ENCODE measurements around the gene SGK1. TPM values are rescaled to one million over a fixed set of nuclear protein-coding genes. Genes with fewer than 3 reads are reported as not detected.

SGK1 gene
- total and polyA plus RNA-seq, 2 donors from 2014 or later = 142 to 324 TPM

GRCh38 chr6:134310817-134311216 lies 7.1 kb downstream of the SGK1 start:
- Histone ChIP-seq H3K36me3 (ENCODE audit: control insufficient read depth in 2 of 3, insufficient read depth in 3 of 3, low read length in 3 of 3) (no peaks in the 10 kb centered on the region), H3K27me3 (ENCODE audit: control insufficient read depth, insufficient read depth, low read length) (no peaks in the 10 kb centered on the region), H3K9ac (ENCODE audit: low read length in 3 of 3) (no peak overlapping the region), H3K4me1 (ENCODE audit: control insufficient read depth in 2 of 3, insufficient read depth in 2 of 3, low read depth in 1 of 3, low read length in 3 of 3) (no peaks in the 10 kb centered on the region), H3K4me3 (ENCODE audit: low read length in 3 of 3) (no peak overlapping the region), H3K9me3 (ENCODE audit: control insufficient read depth in 2 of 3, insufficient read depth in 1 of 3, low read length in 3 of 3) (no peaks in the 10 kb centered on the region), H3K27ac (ENCODE audit: low read depth in 2 of 2, low read length in 2 of 2) (no peak overlapping the region)
- no peak for DNase-seq
- TF ChIP-seq CTCF (IDR thresholded peaks at IDR 0.05; ENCODE audit: borderline replicate concordance, extremely low read depth, insufficient read depth) = no peak
- no peak for FAIRE-seq
- intact Hi-C loops (cut with DNase I) = no loop called here

- H3K36me3 ChIP-seq (ENCODE audit: control insufficient read depth in 2 of 3, insufficient read depth in 3 of 3, low read length in 3 of 3) = no peaks in the 10 kb centered on the region
- DNase-seq (no peak), FAIRE-seq (no peak)
- H3K4me1 ChIP-seq (ENCODE audit: control insufficient read depth in 2 of 3, insufficient read depth in 2 of 3, low read depth in 1 of 3, low read length in 3 of 3) = no peaks in the 10 kb centered on the region
- TF ChIP-seq CTCF (IDR thresholded peaks at IDR 0.05; ENCODE audit: borderline replicate concordance, extremely low read depth, insufficient read depth) = no peak
- no peaks in the 10 kb centered on the region for H3K9me3 ChIP-seq (ENCODE audit: control insufficient read depth in 2 of 3, insufficient read depth in 1 of 3, low read length in 3 of 3)
- intact Hi-C loops (cut with DNase I) = no loop called here
- no peaks in the 10 kb centered on the region for H3K27me3 ChIP-seq (ENCODE audit: control insufficient read depth, insufficient read depth, low read length)
- H3K27ac ChIP-seq (ENCODE audit: low read depth in 2 of 2, low read length in 2 of 2) = no peak overlapping the region
- no peak overlapping the region for H3K9ac ChIP-seq (ENCODE audit: low read length in 3 of 3)
- H3K4me3 ChIP-seq (ENCODE audit: low read length in 3 of 3) = no peak overlapping the region
Observed at GRCh38 chr6:134309983-134310605, 7.8 kb downstream of the SGK1 start.

- no peak for TF ChIP-seq CTCF (IDR thresholded peaks at IDR 0.05; ENCODE audit: borderline replicate concordance, extremely low read depth, insufficient read depth)
- DNase-seq = no peak
- no peaks in the 10 kb centered on the region for H3K27me3 ChIP-seq (ENCODE audit: control insufficient read depth, insufficient read depth, low read length)
- intact Hi-C loops (cut with DNase I) = no loop called here
- FAIRE-seq = no peak
- H3K27ac ChIP-seq (ENCODE audit: low read depth in 2 of 2, low read length in 2 of 2) = no peak overlapping the region
- H3K36me3 ChIP-seq (ENCODE audit: control insufficient read depth in 2 of 3, insufficient read depth in 3 of 3, low read length in 3 of 3) = no peaks in the 10 kb centered on the region
- no peaks in the 10 kb centered on the region for H3K9me3 ChIP-seq (ENCODE audit: control insufficient read depth in 2 of 3, insufficient read depth in 1 of 3, low read length in 3 of 3)
- H3K4me1 ChIP-seq (ENCODE audit: control insufficient read depth in 2 of 3, insufficient read depth in 2 of 3, low read depth in 1 of 3, low read length in 3 of 3) = no peaks in the 10 kb centered on the region
- H3K4me3 ChIP-seq (ENCODE audit: low read length in 3 of 3) = no peak overlapping the region
- no peak overlapping the region for H3K9ac ChIP-seq (ENCODE audit: low read length in 3 of 3)
Observed at GRCh38 chr6:134309227-134309626, 8.7 kb downstream of the SGK1 start.

- Histone ChIP-seq H3K4me1 (ENCODE audit: control insufficient read depth in 2 of 3, insufficient read depth in 2 of 3, low read depth in 1 of 3, low read length in 3 of 3) (no peaks in the 10 kb centered on the region), H3K4me3 (ENCODE audit: low read length in 3 of 3) (no peak overlapping the region), H3K27me3 (ENCODE audit: control insufficient read depth, insufficient read depth, low read length) (no peaks in the 10 kb centered on the region), H3K27ac (ENCODE audit: low read depth in 2 of 2, low read length in 2 of 2) (no peak overlapping the region), H3K9me3 (ENCODE audit: control insufficient read depth in 2 of 3, insufficient read depth in 1 of 3, low read length in 3 of 3) (no peaks in the 10 kb centered on the region), H3K36me3 (ENCODE audit: control insufficient read depth in 2 of 3, insufficient read depth in 3 of 3, low read length in 3 of 3) (no peaks in the 10 kb centered on the region), H3K9ac (ENCODE audit: low read length in 3 of 3) (no peak overlapping the region)
- FAIRE-seq (no peak), DNase-seq (no peak)
- intact Hi-C loops (cut with DNase I) = no loop called here
- no peak for TF ChIP-seq CTCF (IDR thresholded peaks at IDR 0.05; ENCODE audit: borderline replicate concordance, extremely low read depth, insufficient read depth)
Observed at GRCh38 chr6:134308800-134309199, 9.1 kb downstream of the SGK1 start.

Data from kidney (tissue), 14 donors.